NB4 (cell line): ENCODE measurements around the gene PWWP2A.

ENCODE experiments used
- CTCF ChIP-seq: IDR thresholded peaks from one replicate; pipeline ENCODE4 v1.5.1; 2012; ENCODE audit warnings: low read depth, low read length
- MAX ChIP-seq: IDR thresholded peaks from 2 replicates; pipeline ENCODE4 v1.6.1; 2011; ENCODE audit warnings: low read depth, low read length
- MYC ChIP-seq: IDR thresholded peaks from 2 replicates; pipeline ENCODE4 v1.6.1; 2011; ENCODE audit warnings: low read depth, low read length
- POLR2A ChIP-seq: IDR thresholded peaks from 2 replicates; pipeline ENCODE4 v1.6.1; 2011; ENCODE audit warnings: mild to moderate bottlenecking; ENCODE audit not compliant: insufficient read length; ENCODE audit errors: extremely low read depth

DNA sequence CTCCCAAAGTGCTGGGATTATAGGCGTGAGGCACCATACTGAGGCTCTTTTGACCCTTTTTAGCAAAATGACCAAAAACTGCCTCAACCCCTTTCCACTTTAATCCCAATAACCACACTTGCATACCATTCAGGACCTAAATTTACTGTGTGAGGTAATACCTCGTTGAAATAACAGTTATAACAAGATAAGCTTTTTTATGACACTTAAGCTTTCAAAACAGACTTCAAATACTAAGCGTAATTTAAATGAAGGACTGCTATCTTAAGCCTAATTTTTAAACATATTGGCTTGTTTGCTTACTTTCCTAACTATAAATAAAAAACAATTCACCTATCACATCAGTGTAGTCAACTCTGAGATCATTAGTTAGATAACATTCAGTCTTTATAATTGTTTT, 37.8 kb downstream of the PWWP2A start:
- TF ChIP-seq CTCF (no peak), POLR2A (no peak), MAX (no peak), MYC (no peak)
